Cardiac septum (tissue), 1 donor: ENCODE measurements around the gene ST8SIA2. TPM values are rescaled to one million over a fixed set of nuclear protein-coding genes. Genes with fewer than 3 reads are reported as not detected.
A peak's percentile ranks its signal among the peaks of the same experiment; 100 is the strongest.
"Not testable (repeated sequence)": the region's sequence is repeated elsewhere in the genome, so short reads cannot be mapped to it uniquely, and the experiment has no call there.

Source experiments
- DNase-seq: peaks from one replicate; pipeline ENCODE4 v3.0.0-alpha.2; 2020; ENCODE audit warnings: low spot score
- intact Hi-C: fragments of 100-400 bp; cut with DNase I; formaldehyde crosslinking; loops from one replicate; pipeline ENCODE4 v1.14.0; 2022
- total RNA-seq: library from RNA; stranded (reverse); fragmentation: NEBNext Ultra II Directional; extraction: Animal tissue kit (Norgen Biotek cat#: 25700); gene quantifications from one replicate; pipeline ENCODE4 v1.2.1, GENCODE V29; 2021
- donor health status: DM: no; HTN: no; CAD: no.

Gene ST8SIA2
- total RNA-seq, 1 donor from 2014 or later = 10.1 TPM

GRCh38 chr15:92467245-92467644 lies 73.6 kb downstream of the ST8SIA2 start:
- DNase-seq = no peak
- intact Hi-C loops = no loop called here

- DNase-seq = no peak
These were observed 75.3 kb downstream of the ST8SIA2 start for GRCh38 chr15:92468991-92469390.

DNA sequence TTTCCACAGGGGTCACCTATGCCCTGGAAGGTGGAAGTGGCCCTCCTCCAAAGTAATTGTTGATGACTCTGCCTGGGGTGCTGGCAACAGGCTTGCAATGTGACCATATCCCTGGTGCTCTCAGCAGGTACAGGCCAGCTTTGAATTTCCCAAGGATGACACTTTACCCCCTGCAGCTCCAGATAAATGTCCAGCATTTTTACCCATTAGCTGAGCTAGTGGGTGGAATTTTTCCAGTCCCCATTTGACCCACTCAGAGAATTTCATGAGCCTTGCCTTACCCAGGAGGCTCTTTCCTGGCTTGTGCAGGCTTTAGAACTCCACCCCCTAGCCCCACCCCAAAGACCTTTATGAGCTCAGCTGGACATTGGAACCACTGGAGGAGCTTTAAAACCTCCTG lies 77.6 kb downstream of the ST8SIA2 start:
- DNase-seq = no peak
- intact Hi-C loops = no loop called here

More at GRCh38 chr15:92468991-92469390, 75.3 kb downstream of the ST8SIA2 start:
- intact Hi-C loops = no loop called here

DNA sequence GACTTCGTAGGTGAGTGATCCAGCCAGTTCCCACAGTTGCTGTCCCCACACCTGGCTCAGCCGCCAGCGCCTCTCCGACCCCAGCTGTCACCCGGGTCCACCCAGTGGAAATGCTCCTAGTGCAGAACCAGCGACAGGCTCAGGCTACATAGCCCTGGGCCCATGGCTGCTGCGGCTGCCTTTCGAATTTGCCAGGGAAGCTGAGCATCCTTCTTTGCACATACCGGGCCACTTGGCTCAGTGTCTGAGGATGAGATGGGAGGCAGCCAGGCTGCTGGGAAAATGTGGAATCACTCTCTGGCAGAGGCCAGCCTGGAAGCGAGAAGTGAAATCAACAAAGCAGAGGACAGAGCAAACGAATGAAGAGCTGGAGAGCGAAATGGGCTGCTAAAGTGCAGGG lies 80.1 kb downstream of the ST8SIA2 start:
- intact Hi-C loops = no loop called here
- DNase-seq = peak; percentile 46

GRCh38 chr15:92479730-92480129 lies 86.0 kb downstream of the ST8SIA2 start:
- intact Hi-C loops, DNase-seq: not testable (repeated sequence)

GRCh38 chr15:92480361-92480760 lies 86.7 kb downstream of the ST8SIA2 start:
- no peak for DNase-seq
- intact Hi-C loops = no loop called here

GRCh38 chr15:92485441-92485840 lies 91.8 kb downstream of the ST8SIA2 start:
- intact Hi-C loops = no loop called here
- no peak for DNase-seq

DNA sequence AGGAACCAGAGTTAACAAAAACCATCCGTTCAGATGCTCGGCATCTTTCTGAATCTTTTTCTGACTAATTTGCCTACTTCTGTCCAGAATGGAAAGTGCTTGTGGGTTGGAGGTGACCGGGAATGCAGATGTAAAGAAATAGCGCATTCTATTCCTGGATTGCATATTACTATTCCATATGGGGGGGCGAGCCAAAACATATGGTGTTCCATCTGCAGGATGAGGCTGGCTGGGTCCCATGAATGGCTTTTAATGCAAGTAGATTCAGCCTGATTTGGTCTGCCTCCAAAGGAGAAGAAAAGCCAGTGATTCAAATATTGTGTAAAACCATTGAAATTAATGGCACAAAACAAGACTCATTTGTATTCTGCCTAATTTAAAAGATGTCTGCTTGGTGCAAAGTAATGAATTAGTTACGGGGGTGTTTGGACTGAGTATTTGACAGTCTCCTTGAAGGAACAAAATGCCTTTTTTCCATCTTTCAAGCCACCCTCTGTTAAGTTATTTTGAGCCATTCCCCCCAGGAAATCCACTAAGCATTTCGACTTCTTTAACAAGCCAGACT lies 99.0 kb downstream of the ST8SIA2 start:
- DNase-seq = no peak
- intact Hi-C loops = no loop called here

- intact Hi-C loops = no loop called here
- no peak for DNase-seq
These were observed 101.2 kb downstream of the ST8SIA2 start for GRCh38 chr15:92494806-92495336.

DNA sequence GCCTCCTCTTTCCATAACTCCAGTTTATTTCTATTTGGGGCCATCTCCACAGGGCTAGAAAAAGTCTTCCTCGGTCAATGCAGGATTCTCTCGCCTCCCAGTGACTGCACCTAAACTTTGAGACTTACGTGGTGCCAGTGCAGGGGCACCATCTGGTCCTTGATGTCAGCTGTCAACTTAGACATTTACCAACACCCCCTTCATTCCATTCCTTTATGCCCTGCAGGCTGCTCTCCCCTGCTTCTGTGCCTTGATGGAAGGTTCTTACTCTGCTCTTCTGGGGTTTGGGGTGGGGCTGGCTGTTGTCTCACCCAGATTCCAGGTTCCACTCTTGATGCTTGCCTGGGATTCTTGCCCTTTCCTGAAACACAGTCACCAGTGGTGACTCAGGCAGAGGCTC lies 101.8 kb downstream of the ST8SIA2 start:
- DNase-seq = no peak
- intact Hi-C loops = no loop called here

DNA sequence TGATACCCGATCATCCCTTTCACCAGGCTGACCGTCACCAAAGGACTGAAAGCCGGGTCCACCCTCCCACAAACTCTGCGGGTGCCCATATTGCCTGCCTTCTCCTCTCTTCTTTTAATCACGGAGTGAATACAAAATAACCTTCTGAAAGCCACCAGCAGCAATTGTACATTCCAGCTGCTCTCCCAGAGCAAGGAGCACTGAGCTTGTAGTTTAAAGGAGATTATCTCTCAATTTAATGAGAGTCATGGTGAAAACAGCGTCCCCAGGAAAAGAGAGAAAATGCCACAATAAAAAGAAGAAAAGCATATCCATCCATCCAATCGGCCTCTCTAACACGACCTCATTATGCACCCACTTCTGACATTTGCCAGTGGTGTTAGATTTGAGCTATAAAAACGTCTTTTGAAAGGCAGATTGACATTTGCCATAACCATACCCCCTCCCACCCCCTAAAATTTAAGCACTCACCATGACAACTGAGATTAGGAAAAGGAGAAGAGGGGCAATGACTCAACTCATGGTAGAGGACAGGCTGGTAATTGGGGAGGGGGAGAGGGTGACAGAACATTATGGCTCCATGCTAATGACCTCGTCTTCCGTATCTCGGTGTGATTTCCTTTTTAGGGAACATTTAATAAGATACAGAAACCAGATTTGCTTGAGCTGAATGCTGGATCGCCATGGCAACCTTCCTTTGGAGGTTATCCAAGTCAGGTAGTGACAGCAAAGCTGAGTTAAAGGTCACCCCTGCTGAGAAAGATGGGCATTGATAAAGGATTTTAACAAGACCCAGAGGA lies 106.2 kb downstream of the ST8SIA2 start:
- intact Hi-C loops = no loop called here
- no peak for DNase-seq

DNA sequence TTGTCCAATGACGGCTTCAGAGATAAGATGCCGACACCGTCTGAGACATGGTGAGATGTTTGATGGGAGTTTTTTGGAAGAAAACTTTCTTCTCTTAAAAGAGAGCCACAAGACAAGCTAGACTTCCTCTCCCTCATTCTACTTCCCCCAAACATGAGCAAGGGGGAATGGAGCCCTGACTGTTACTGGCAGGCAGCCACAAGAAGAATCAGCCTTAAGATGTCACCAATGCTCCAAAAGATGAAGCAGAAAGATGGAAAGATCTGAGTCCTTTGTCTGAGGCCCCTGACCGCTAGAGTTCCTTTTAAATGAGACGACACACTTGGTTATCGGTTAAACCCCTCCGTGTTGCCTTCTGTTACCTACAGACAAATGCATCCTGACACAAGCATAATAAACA lies 108.7 kb downstream of the ST8SIA2 start:
- intact Hi-C loops = no loop called here
- no peak for DNase-seq

DNA sequence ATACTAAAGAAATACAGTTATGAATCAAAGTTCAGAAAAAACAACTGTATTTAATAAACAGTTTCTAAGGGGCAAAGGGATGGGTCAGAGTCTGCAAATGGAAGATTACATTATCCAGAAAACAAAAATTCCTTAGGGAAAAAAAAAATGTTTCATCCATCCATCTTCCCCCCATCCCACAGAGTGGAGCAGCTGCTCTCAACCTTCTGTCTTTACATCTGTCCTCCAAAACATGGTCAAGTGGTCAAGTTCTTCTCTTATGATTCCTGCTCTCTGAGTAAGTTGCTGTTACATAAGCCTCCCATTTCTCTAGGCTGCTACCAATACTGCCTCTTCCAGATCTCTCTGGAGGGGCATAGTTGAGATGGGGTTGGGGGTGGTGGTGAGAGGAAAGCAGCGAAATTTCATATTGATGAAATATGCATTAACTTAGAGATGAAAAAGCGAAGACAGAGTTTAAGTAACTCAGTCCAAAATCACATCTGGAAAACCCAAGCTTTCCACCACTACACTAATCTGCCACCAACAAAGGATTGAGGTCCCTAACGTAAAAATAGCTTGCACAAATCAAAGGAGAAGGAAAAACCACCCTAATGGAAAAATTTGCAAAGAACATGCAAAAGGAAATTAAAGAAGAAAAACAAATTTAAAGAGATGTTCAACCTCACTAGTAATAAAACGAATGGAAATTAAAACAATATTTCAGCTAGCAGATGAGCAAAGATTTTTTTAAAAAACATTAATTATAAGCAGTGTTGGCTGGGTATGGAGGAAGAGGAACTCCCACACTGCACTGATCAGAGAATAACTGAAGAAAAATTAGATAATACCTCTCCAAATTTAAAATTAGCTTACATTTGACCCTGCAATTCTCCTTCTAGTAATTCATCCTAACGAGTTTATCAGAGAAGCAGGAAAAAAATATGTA lies 109.5 kb downstream of the ST8SIA2 start:
- intact Hi-C loops = no loop called here
- no peak for DNase-seq

GRCh38 chr15:92503889-92504288 lies 110.2 kb downstream of the ST8SIA2 start:
- no peak for DNase-seq
- intact Hi-C loops = no loop called here

- intact Hi-C loops = no loop called here
- DNase-seq = no peak
These were observed 111.9 kb downstream of the ST8SIA2 start for GRCh38 chr15:92505611-92506010.

DNA sequence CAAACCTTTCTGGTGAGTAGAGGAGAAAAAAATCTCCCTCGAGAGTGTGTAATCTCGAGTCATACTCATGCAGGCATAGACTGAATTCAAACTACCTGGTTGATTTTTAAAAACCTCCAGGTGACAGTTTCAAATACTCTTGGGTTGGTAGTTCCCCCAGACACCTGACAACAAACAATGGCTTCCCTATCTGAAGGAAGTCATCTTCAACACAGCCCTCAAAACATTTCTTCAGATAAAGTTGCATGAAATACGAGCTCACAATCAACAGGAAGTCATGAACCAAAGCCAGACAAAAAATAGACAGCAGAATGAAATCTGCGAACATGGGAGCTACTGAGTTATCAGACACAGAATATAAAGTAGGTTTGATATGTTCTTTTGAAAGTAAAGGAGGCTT lies 112.8 kb downstream of the ST8SIA2 start:
- intact Hi-C loops = no loop called here
- no peak for DNase-seq

DNA sequence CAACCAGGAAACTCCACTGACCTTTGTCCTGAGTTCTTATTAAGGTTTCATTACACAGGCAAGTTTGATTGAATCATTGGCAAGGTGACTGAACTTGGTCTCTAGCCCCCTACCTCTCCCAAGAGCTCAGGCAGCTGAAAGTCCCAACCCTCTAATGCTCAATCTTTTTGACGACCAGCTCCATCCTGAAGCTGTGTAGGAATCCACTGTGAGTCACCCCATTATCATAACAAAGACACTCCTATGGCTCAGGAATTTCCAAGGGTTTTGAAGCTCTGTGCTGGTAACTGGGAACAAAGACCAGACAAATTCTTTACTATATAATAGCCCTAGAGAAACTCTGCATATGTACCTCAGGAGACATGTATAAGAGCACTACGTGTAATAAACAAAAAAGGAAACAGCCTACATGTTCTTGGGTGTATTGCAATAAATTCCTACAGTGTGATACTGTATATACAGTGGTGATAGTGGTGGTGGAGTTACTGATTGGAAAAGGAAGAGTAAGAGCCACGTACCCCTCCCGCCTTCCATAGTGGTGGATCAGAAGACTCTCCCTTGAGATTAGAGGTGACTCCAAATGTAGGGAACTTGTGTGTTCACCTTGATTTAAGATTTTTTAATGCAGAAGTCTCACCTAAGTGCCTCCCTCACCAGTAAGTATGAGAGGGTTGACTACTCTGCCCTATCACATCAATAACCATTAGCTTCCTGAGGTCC lies 116.6 kb downstream of the ST8SIA2 start:
- intact Hi-C loops = no loop called here
- no peak for DNase-seq
